PC-3 (cell line): Measurements from ENCODE around the gene DNAH17. TPM values are rescaled to one million over a fixed set of nuclear protein-coding genes. Genes with fewer than 3 reads are reported as not detected.

Experiments used
- ATAC-seq: fragments of 200-7000 bp; cut with Tn5 transposase; 2 replicates; pipeline ENCODE4 v1.9.1; 2020; ENCODE audit warnings: mild to moderate bottlenecking, moderate library complexity
- BruUV-seq: library from RNA; stranded (reverse); fragments of 400-500 nt; replicated peaks from 2 replicates; lab custom pipeline; 2021; lab: Mats Ljungman, UMichigan
- CTCF ChIA-PET: fragments of 300-600 bp; sonication (Branson Sonifier 250); formaldehyde crosslinking; loops from one replicate; lab custom pipeline; 2022; ENCODE audit warnings: antibody characterized with exemption; lab: Charles Lee
- POLR2A ChIA-PET: fragments of 300-600 bp; sonication (Branson Sonifier 250); formaldehyde crosslinking; loops from one replicate; lab custom pipeline; 2022; ENCODE audit warnings: antibody characterized with exemption; ENCODE audit not compliant: unreplicated experiment; lab: Charles Lee
- DNase-seq: peaks from one replicate; pipeline ENCODE4 v3.0.0-alpha.2; 2015
- H2AFZ ChIP-seq: fragments of 300-600 bp; sonication (generic); 2 replicates; pipeline ENCODE4 v1.6.0; 2016; ENCODE audit warnings: antibody characterized with exemption, low read length
- H3F3A ChIP-seq: fragments of 300-600 bp; sonication (generic); one replicate; pipeline ENCODE4 v1.6.0; 2017; ENCODE audit warnings: antibody characterized with exemption, low read length, control low read depth, mild to moderate bottlenecking; ENCODE audit not compliant: unreplicated experiment
- H3K27ac ChIP-seq: fragments of 300-600 bp; sonication (generic); 2 replicates; pipeline ENCODE4 v1.5.1; 2016; ENCODE audit warnings: mild to moderate bottlenecking, low read length
- H3K27me3 ChIP-seq: fragments of 300-600 bp; sonication (generic); 2 replicates; pipeline ENCODE4 v1.6.1; 2016; ENCODE audit warnings: low read length, mixed read lengths
- H3K36me3 ChIP-seq: fragments of 300-600 bp; sonication (generic); 2 replicates; pipeline ENCODE4 v1.6.1; 2016; ENCODE audit warnings: low read depth, mixed run types, low read length, mixed read lengths
- H3K4me1 ChIP-seq: fragments of 300-600 bp; sonication (generic); 2 replicates; pipeline ENCODE4 v1.5.1; 2016; ENCODE audit warnings: low read length; ENCODE audit not compliant: insufficient read depth
- H3K4me2 ChIP-seq: fragments of 300-600 bp; sonication (generic); 2 replicates; pipeline ENCODE4 v1.6.0; 2016; ENCODE audit warnings: low read length
- H3K4me3 ChIP-seq: fragments of 300-600 bp; sonication (generic); 2 replicates; pipeline ENCODE4 v1.5.1; 2016; ENCODE audit warnings: mild to moderate bottlenecking, low read length, mixed read lengths
- H3K79me2 ChIP-seq: fragments of 300-600 bp; sonication (generic); 2 replicates; pipeline ENCODE4 v1.6.1; 2017; ENCODE audit warnings: low read length, mixed read lengths
- H3K9ac ChIP-seq: fragments of 300-600 bp; sonication (generic); 2 replicates; pipeline ENCODE4 v1.6.0; 2016; ENCODE audit warnings: mild to moderate bottlenecking, low read length
- H3K9me2 ChIP-seq: fragments of 300-600 bp; sonication (generic); replicated peaks from 2 replicates; pipeline ENCODE4 v1.6.1; 2016; ENCODE audit warnings: mixed run types, low read length, mixed read lengths
- H3K9me3 ChIP-seq: fragments of 300-600 bp; sonication (generic); 2 replicates; pipeline ENCODE4 v1.6.1; 2016; ENCODE audit warnings: low read length, mixed read lengths
- H4K20me1 ChIP-seq: fragments of 300-600 bp; sonication (generic); 2 replicates; pipeline ENCODE4 v1.6.1; 2016; ENCODE audit warnings: low read length, mixed read lengths
- CTCF ChIP-seq: fragments of 300-600 bp; sonication (generic); conservative IDR thresholded peaks from 2 replicates; pipeline ENCODE4 v1.5.1; 2017; ENCODE audit warnings: antibody characterized with exemption, low read depth, mild to moderate bottlenecking, low read length
- EZH2 ChIP-seq: fragments of 300-600 bp; sonication (generic); IDR thresholded peaks from one replicate; pipeline ENCODE4 v1.6.1; 2017; ENCODE audit warnings: antibody characterized with exemption, mild to moderate bottlenecking, low read length; ENCODE audit not compliant: unreplicated experiment
- EZH2phosphoT487 ChIP-seq: fragments of 300-600 bp; sonication (generic); IDR thresholded peaks from 2 replicates; pipeline ENCODE4 v1.6.1; 2018; ENCODE audit warnings: mild to moderate bottlenecking, antibody characterized with exemption, low read length, borderline replicate concordance
- intact Hi-C: fragments of 100-400 bp; cut with micrococcal nuclease; formaldehyde crosslinking; loops from 2 replicates; pipeline ENCODE4 v1.9.0; 2023
- total RNA-seq: library from RNA; depleted of rRNA; stranded (reverse); fragments of >200 nt; gene quantifications from 2 replicates; pipeline ENCODE4 v1.2.3, GENCODE V29; 2014

The DNAH17 gene
- total RNA-seq, 1 experiment from 2014 or later: 0.04 TPM

GRCh38 chr17:78523934-78524655 lies 53.1 kb downstream of the DNAH17 start:
- intact Hi-C loops: no loop called here
- DNase-seq (peak; percentile 35), ATAC-seq (no peak)
- no peaks in the 10 kb centered on the region for H3K36me3 ChIP-seq
- H2AFZ ChIP-seq: no peak overlapping the region
- no peaks in the 10 kb centered on the region for H3F3A ChIP-seq
- H4K20me1 ChIP-seq: no peaks in the 10 kb centered on the region
- no peaks in the 10 kb centered on the region for H3K9me2 ChIP-seq
- no peaks in the 10 kb centered on the region for H3K27me3 ChIP-seq
- no peaks in the 10 kb centered on the region for H3K79me2 ChIP-seq
- no peaks in the 10 kb centered on the region for H3K4me1 ChIP-seq
- H3K9me3 ChIP-seq: no peaks in the 10 kb centered on the region
- H3K4me3 ChIP-seq: no peak overlapping the region
- POLR2A ChIA-PET: no interaction called here
- H3K9ac ChIP-seq: no peak overlapping the region
- H3K27ac ChIP-seq: no peak overlapping the region
- H3K4me2 ChIP-seq: no peak overlapping the region
- CTCF ChIA-PET: no interaction called here
- no TSS peak for BruUV-seq
- TF ChIP-seq EZH2: no peak
- no peak for TF ChIP-seq CTCF
- TF ChIP-seq EZH2phosphoT487: no peak

GRCh38 chr17:78522031-78522809 lies 55.0 kb downstream of the DNAH17 start:
- no peak overlapping the region for H3K9ac ChIP-seq
- H3K27me3 ChIP-seq: no peaks in the 10 kb centered on the region
- no peaks in the 10 kb centered on the region for H3K79me2 ChIP-seq
- no peaks in the 10 kb centered on the region for H4K20me1 ChIP-seq
- CTCF ChIA-PET: no interaction called here
- POLR2A ChIA-PET: no interaction called here
- no peak overlapping the region for H3K4me3 ChIP-seq
- no peaks in the 10 kb centered on the region for H3K4me1 ChIP-seq
- no peaks in the 10 kb centered on the region for H3K36me3 ChIP-seq
- no peak overlapping the region for H3K4me2 ChIP-seq
- H3K27ac ChIP-seq: no peak overlapping the region
- intact Hi-C loops: no loop called here
- no TSS peak for BruUV-seq
- TF ChIP-seq CTCF (no peak), EZH2phosphoT487 (no peak), EZH2 (no peak)
- H3F3A ChIP-seq: no peaks in the 10 kb centered on the region
- no peak for ATAC-seq
- no peaks in the 10 kb centered on the region for H3K9me3 ChIP-seq
- H3K9me2 ChIP-seq: no peaks in the 10 kb centered on the region
- H2AFZ ChIP-seq: no peak overlapping the region
- DNase-seq: no peak

GRCh38 chr17:78517421-78517820 lies 59.8 kb downstream of the DNAH17 start:
- Histone ChIP-seq H3K36me3 (no peaks in the 10 kb centered on the region), H3K27me3 (no peaks in the 10 kb centered on the region), H3K9ac (no peak overlapping the region), H3K4me2 (no peak overlapping the region), H3K9me2 (no peaks in the 10 kb centered on the region), H3K4me3 (no peak overlapping the region), H3F3A (no peaks in the 10 kb centered on the region), H4K20me1 (no peaks in the 10 kb centered on the region), H3K27ac (no peak overlapping the region), H3K79me2 (no peaks in the 10 kb centered on the region), H2AFZ (no peak overlapping the region), H3K4me1 (no peaks in the 10 kb centered on the region), H3K9me3 (no peaks in the 10 kb centered on the region)
- intact Hi-C loops: no loop called here
- CTCF ChIA-PET: no interaction called here
- TF ChIP-seq CTCF (no peak), EZH2phosphoT487 (no peak), EZH2 (no peak)
- DNase-seq: no peak
- no TSS peak for BruUV-seq
- POLR2A ChIA-PET: no interaction called here
- ATAC-seq: no peak
